HCT116 (cell line): ENCODE measurements around the gene FRMD4A. TPM values are rescaled to one million over a fixed set of nuclear protein-coding genes. Genes with fewer than 3 reads are reported as not detected.

Experiments used
- ATAC-seq: fragments of 200-7000 bp; cut with Tn5 transposase; 2 replicates; pipeline ENCODE4 v1.9.1; 2020; ENCODE audit warnings: mild to moderate bottlenecking, moderate library complexity
- BruUV-seq: library from RNA; stranded (reverse); fragments of 400-500 nt; replicated peaks from 2 replicates; lab custom pipeline; 2021; lab: Mats Ljungman, UMichigan
- CTCF ChIA-PET: fragments of 300-600 bp; sonication (Branson Sonifier 250); formaldehyde crosslinking; loops from one replicate; lab custom pipeline; 2021; ENCODE audit warnings: antibody characterized with exemption; lab: Charles Lee
- POLR2A ChIA-PET: fragments of 300-600, 350-600 bp; sonication (Branson Sonifier 250); formaldehyde crosslinking; loops from one replicate; lab custom pipeline; 2021; ENCODE audit warnings: antibody characterized with exemption; lab: Charles Lee
- RAD21 ChIA-PET, 2 experiments: fragments of 300-600 bp; sonication (Branson Sonifier 250); formaldehyde crosslinking; loops; one replicate each; lab custom pipeline; 2023; ENCODE audit warnings: low total read pairs in 2 of 2; ENCODE audit not compliant: uncharacterized antibody in 2 of 2, unreplicated experiment in 2 of 2, low non-redundant PET in 1 of 2; lab: Charles Lee
- DNase-seq: peaks from one replicate; pipeline ENCODE4 v3.0.0-alpha.2; 2010; ENCODE audit warnings: low read depth, low spot score
- H2AFZ ChIP-seq: fragments of 200-600 bp; shearing (Covaris generic), sonication (generic); 2 replicates; pipeline ENCODE4 v1.6.1; 2017; ENCODE audit warnings: low read depth, mixed run types, mixed read lengths, antibody characterized with exemption, low read length; ENCODE audit not compliant: poor library complexity, severe bottlenecking
- H3K27ac ChIP-seq: 2 replicates; pipeline ENCODE4 v1.5.1; 2012; ENCODE audit warnings: low read depth, low read length
- H3K27me3 ChIP-seq: fragments of 200-600 bp; sonication (generic); 2 replicates; pipeline ENCODE4 v1.6.1; 2016; ENCODE audit warnings: mixed run types, low read length, mixed read lengths; ENCODE audit not compliant: insufficient read depth
- H3K36me3 ChIP-seq, 2 experiments: fragments of 200-500 bp in 1 of 2; fragments of 200-600 bp in 1 of 2; sonication (Bioruptor generic) in 1 of 2; sonication (generic) in 1 of 2; 2 replicates each; pipeline versions ENCODE4 v1.5.1 to v1.6.1; 2014 to 2016; ENCODE audit warnings: low read length in 2 of 2, inconsistent platforms in 1 of 2, mixed read lengths in 1 of 2, mixed run types in 1 of 2; ENCODE audit not compliant: insufficient read depth in 2 of 2, control insufficient read depth in 1 of 2
- H3K4me1 ChIP-seq, 2 experiments: fragments of 200-600 bp in 1 of 2; sonication (generic) in 1 of 2; 2 replicates each; pipeline versions ENCODE4 v1.5.1 to v1.6.1; 2012 to 2017; ENCODE audit warnings: low read length in 2 of 2, inconsistent platforms in 1 of 2, mild to moderate bottlenecking in 1 of 2, mixed read lengths in 1 of 2, mixed run types in 1 of 2, moderate library complexity in 1 of 2; ENCODE audit not compliant: insufficient read depth in 2 of 2, control insufficient read depth in 1 of 2
- H3K4me2 ChIP-seq: fragments of 200-600 bp; sonication (generic); 2 replicates; pipeline ENCODE4 v1.6.1; 2017; ENCODE audit warnings: mixed run types, low read length, mixed read lengths
- H3K4me3 ChIP-seq, 2 experiments: fragments of 200-600 bp in 1 of 2; sonication (generic) in 1 of 2; replicated peaks in 1 of 2; 2 replicates each; pipeline ENCODE4 v1.5.1; 2011 to 2016; ENCODE audit warnings: low read length in 2 of 2, control low read depth in 1 of 2, low read depth in 1 of 2, mild to moderate bottlenecking in 1 of 2, mixed read lengths in 1 of 2, mixed run types in 1 of 2
- H3K79me2 ChIP-seq: fragments of 200-600 bp; sonication (generic); 2 replicates; pipeline ENCODE4 v1.6.1; 2017; ENCODE audit warnings: mild to moderate bottlenecking, mixed run types, low read length, moderate library complexity, mixed read lengths; ENCODE audit not compliant: insufficient read depth
- H3K9ac ChIP-seq: fragments of 200-600 bp; sonication (generic); 2 replicates; pipeline ENCODE4 v1.6.1; 2016; ENCODE audit warnings: low read length, mixed read lengths
- H3K9me2 ChIP-seq: fragments of 200-600 bp; sonication (generic), shearing (Covaris generic); 2 replicates; pipeline ENCODE4 v1.6.1; 2017; ENCODE audit warnings: mixed run types, mild to moderate bottlenecking, moderate library complexity; ENCODE audit not compliant: insufficient read depth
- H3K9me3 ChIP-seq, 2 experiments: fragments of 200-500 bp in 1 of 2; fragments of 200-600 bp in 1 of 2; sonication (Bioruptor generic) in 1 of 2; sonication (generic) in 1 of 2; 2 replicates each; pipeline ENCODE4 v1.6.1; 2014 to 2017; ENCODE audit warnings: low read length in 2 of 2, mixed read lengths in 2 of 2, inconsistent platforms in 1 of 2, low read depth in 1 of 2, mild to moderate bottlenecking in 1 of 2, mixed run types in 1 of 2, moderate library complexity in 1 of 2; ENCODE audit not compliant: control insufficient read depth in 1 of 2, insufficient read depth in 1 of 2
- H4K20me1 ChIP-seq: fragments of 200-600 bp; sonication (generic), shearing (Covaris generic); 2 replicates; pipeline ENCODE4 v1.6.1; 2017; ENCODE audit warnings: mixed run types, mild to moderate bottlenecking, moderate library complexity; ENCODE audit not compliant: insufficient read depth
- CTCF ChIP-seq, 3 experiments: fragments of 200-600 bp in 1 of 3; sonication (generic) in 1 of 3; IDR thresholded peaks in 2 of 3; conservative IDR thresholded peaks in 1 of 3; 2 replicates each; pipeline ENCODE4 v1.5.1; 2012 to 2017; ENCODE audit warnings: low read depth in 2 of 3, low read length in 2 of 3, antibody characterized with exemption in 1 of 3, borderline replicate concordance in 1 of 3, control low read depth in 1 of 3, mild to moderate bottlenecking in 1 of 3, mixed read lengths in 1 of 3, mixed run types in 1 of 3, moderate library complexity in 1 of 3; ENCODE audit not compliant: insufficient read depth in 1 of 3
- FOSL1 ChIP-seq: IDR thresholded peaks from 2 replicates; pipeline ENCODE4 v1.6.1; 2012; ENCODE audit warnings: low read depth
- RAD21 ChIP-seq: IDR thresholded peaks from 2 replicates; pipeline ENCODE4 v1.6.1; 2012; ENCODE audit warnings: low read depth, mild to moderate bottlenecking
- ZBTB33 ChIP-seq: IDR thresholded peaks from 2 replicates; pipeline ENCODE4 v1.6.1; 2011; ENCODE audit warnings: mild to moderate bottlenecking, low read length, moderate library complexity; ENCODE audit not compliant: insufficient replicate concordance; ENCODE audit errors: extremely low read depth
- ZFX ChIP-seq: fragments of 450-650 bp; IDR thresholded peaks from 2 replicates; pipeline ENCODE4 v1.6.1; 2017
- ZNF274 ChIP-seq: fragments of 200-500 bp; sonication (Bioruptor generic); IDR thresholded peaks from 2 replicates; pipeline ENCODE4 v1.6.1; 2014; ENCODE audit warnings: mild to moderate bottlenecking, low read depth, low read length, inconsistent platforms
- intact Hi-C: fragments of 100-400 bp; cut with micrococcal nuclease; formaldehyde crosslinking; loops from 2 replicates; pipeline ENCODE4 v1.10.0; 2022
- total RNA-seq: library from RNA; stranded (reverse); gene quantifications from one replicate; pipeline ENCODE4 v1.2.1, GENCODE V29; 2021; ENCODE audit not compliant: unreplicated experiment

FRMD4A gene
- total RNA-seq, 1 experiment from 2014 or later: 0.20 TPM

- TF ChIP-seq ZBTB33 (no peak), ZNF274 (no peak), RAD21 (no peak)
- TF ChIP-seq, all 23 proteins: peak for 0
These were observed 337.0 kb downstream of the FRMD4A start (continued) for GRCh38 chr10:13993673-13994089.

- intact Hi-C loops: no loop called here
- POLR2A ChIA-PET: no interaction called here
- Histone ChIP-seq H3K27me3 (peaks cover 16% of the 10 kb centered on the region), H4K20me1 (no peaks in the 10 kb centered on the region), H3K27ac (no peak overlapping the region), H3K36me3 (no peaks in the 10 kb centered on the region), H3K4me2 (no peak overlapping the region), H3K79me2 (no peaks in the 10 kb centered on the region), H3K4me1 (peaks cover 0 to 4% of the 10 kb centered on the region in 2 experiments; a peak in 2 of 4 replicates), H3K9ac (no peak overlapping the region), H3K9me3 (no peaks in the 10 kb centered on the region; a peak in 1 of 4 replicates)
- ATAC-seq (no peak), DNase-seq (no peak)
- RAD21 ChIA-PET: no interaction called here
- no TSS peak for BruUV-seq
- no peak for TF ChIP-seq ZFX
- no peak for TF ChIP-seq FOSL1
- TF ChIP-seq CTCF (IDR thresholded peaks at IDR 0.05 in 2 of 3, conservative IDR thresholded peaks at IDR 0.05 in 1 of 3; ENCODE audit: borderline replicate concordance in 1 of 3, insufficient read depth in 1 of 3, low read depth in 2 of 3, low read length in 2 of 3): no peak
- TF ChIP-seq, all 23 proteins: peak for 0
- CTCF ChIA-PET: interaction anchor here (0.7 kb wide), 1 partner anchor 34 kb away, joined by 3 read pairs; no protein-coding TSS in a partner anchor
- no peak overlapping the region for H2AFZ ChIP-seq
- no peak overlapping the region for H3K4me3 ChIP-seq
- H3K9me2 ChIP-seq: no peaks in the 10 kb centered on the region
These were observed 337.6 kb downstream of the FRMD4A start for GRCh38 chr10:13993169-13993568.
